ENCODE results near the gene LMX1B.

The LMX1B gene

DNA sequence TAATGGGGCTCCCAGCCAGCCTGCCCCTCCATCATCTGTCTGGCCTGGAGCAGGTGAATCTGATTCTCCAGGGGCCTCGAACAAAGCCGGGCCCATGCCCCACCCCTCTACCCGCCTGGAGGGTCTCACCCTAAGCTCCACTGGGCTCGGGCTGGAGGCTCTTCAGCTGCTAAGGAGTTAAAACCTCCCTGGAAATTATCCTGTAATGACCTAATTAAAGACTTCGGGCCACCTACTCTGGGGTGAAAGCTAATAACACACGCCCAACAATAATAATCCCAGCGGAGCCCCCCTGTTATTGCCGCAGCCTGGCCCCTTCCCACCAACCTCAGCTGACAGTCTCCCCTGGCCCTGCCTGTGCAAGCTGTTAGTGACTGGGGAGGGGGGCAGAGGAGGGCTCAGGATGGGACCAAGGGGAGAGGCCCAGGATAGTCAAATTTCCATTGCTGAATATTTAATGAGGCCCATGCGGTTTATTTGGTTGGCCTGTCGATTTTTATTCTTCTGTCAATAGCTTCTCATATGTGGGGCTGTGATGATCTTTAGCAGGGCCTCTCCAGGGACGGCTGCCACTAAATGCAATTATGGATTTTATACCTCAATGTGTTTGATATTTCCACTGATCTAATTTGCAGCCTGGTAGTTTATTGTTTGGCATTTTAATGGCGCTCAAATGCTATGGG lies 25.7 kb downstream of the LMX1B start:
- no peak for TF ChIP-seq CTCF (conservative IDR thresholded peaks at IDR 0.05; ENCODE audit: control insufficient read depth, insufficient read depth, low read depth, low read length)
- DNase-seq (ENCODE audit: low read depth): no peak
- H3K4me3 ChIP-seq (ENCODE audit: control insufficient read depth, low read depth, low read length): no peak overlapping the region

GRCh38 chr9:126641118-126641851 lies 27.6 kb downstream of the LMX1B start:
- H3K4me3 ChIP-seq (ENCODE audit: control insufficient read depth, low read depth, low read length): no peak overlapping the region
- no peak for DNase-seq (ENCODE audit: low read depth)
- no peak for TF ChIP-seq CTCF (conservative IDR thresholded peaks at IDR 0.05; ENCODE audit: control insufficient read depth, insufficient read depth, low read depth, low read length)

- no peak overlapping the region for H3K4me3 ChIP-seq (ENCODE audit: control insufficient read depth, low read depth, low read length)
- DNase-seq (ENCODE audit: low read depth): no peak
- TF ChIP-seq CTCF (conservative IDR thresholded peaks at IDR 0.05; ENCODE audit: control insufficient read depth, insufficient read depth, low read depth, low read length): no peak
Measured at GRCh38 chr9:126642010-126642744, 28.4 kb downstream of the LMX1B start.

GRCh38 chr9:126642839-126643238 lies 29.1 kb downstream of the LMX1B start:
- H3K4me3 ChIP-seq (ENCODE audit: control insufficient read depth, low read depth, low read length): no peak overlapping the region
- no peak for TF ChIP-seq CTCF (conservative IDR thresholded peaks at IDR 0.05; ENCODE audit: control insufficient read depth, insufficient read depth, low read depth, low read length)
- DNase-seq (ENCODE audit: low read depth): no peak

DNA sequence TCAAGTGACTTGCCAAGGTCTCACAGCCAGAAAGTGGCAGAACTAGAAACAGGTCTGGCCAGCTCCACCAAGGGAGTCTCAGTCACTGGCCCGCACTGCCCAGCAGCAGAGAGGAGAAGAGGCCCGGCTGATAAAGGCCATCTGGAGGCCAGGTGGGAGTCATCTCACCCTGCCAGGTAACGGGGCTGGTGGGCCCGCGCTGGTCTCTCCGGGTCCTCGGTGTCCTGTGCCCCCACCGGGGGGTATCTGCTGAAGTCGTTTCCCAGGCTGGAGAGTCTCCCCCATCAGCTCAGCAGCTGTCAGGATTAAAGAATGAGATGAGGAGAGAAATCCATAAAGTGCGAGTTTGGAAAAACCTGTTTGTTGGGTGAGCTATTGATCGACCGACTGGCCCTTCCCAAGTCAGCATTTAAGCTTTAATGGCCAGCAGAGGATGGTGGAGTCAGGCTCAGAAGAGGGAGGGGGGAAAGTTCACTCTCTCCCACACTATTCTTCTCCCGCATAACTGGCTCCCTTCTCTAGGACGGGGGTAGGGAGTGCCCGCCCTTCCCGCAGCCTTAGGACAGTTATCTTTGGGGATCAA lies 30.3 kb downstream of the LMX1B start:
- DNase-seq (ENCODE audit: low read depth): no peak
- no peak overlapping the region for H3K4me3 ChIP-seq (ENCODE audit: control insufficient read depth, low read depth, low read length)
- TF ChIP-seq CTCF (conservative IDR thresholded peaks at IDR 0.05; ENCODE audit: control insufficient read depth, insufficient read depth, low read depth, low read length): no peak

DNA sequence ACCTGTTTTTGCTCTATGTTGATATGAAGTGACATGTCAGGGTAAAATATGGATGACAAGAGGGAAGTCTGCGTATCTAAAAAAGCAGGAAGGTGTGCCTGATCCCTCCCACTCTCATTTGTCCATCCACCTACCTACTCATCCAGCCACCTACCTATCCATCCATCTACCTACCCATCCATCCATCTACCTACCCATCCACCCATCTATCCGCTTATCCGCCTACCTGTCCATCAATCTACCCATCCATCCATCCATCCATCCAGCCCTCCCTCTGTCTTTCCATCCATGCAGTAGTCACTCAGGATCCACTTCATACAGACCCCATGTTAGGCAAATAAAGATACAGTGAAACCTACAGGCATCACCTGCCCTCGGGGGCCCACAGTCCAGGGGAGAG lies 32.4 kb downstream of the LMX1B start:
- H3K4me3 ChIP-seq (ENCODE audit: control insufficient read depth, low read depth, low read length): no peak overlapping the region
- DNase-seq (ENCODE audit: low read depth): no peak
- TF ChIP-seq CTCF (conservative IDR thresholded peaks at IDR 0.05; ENCODE audit: control insufficient read depth, insufficient read depth, low read depth, low read length): no peak

Data from fibroblast of mammary gland (primary cell).